SK-N-SH treated with all-trans-retinoic acid at 6 μM for 48 hours (cell line): ENCODE measurements around the gene PLXDC2.

ENCODE experiments used
- ARNTL ChIP-seq: fragments of 450-650 bp; formaldehyde crosslinking; IDR thresholded peaks from 2 replicates; pipeline ENCODE4 v1.5.0; 2020; ENCODE audit warnings: low read depth, mild to moderate bottlenecking, moderate library complexity, borderline replicate concordance
- GLIS3 ChIP-seq: fragments of 250-450 bp; sonication (Bioruptor Pico); IDR thresholded peaks from 2 replicates; pipeline ENCODE4 v1.5.0; 2020; ENCODE audit warnings: mild to moderate bottlenecking, moderate library complexity
- OSR1 ChIP-seq: fragments of 250-450 bp; sonication (Bioruptor Pico); IDR thresholded peaks from 2 replicates; pipeline ENCODE4 v1.8.0; 2022; ENCODE audit warnings: moderate library complexity, mild to moderate bottlenecking, inconsistent platforms
- SNAI2 ChIP-seq: fragments of 250-450 bp; sonication (Bioruptor Pico); IDR thresholded peaks from 2 replicates; pipeline ENCODE4 v1.5.0; 2020; ENCODE audit warnings: mild to moderate bottlenecking, moderate library complexity
- TCF4 ChIP-seq: fragments of 250-450 bp; sonication (Bioruptor Pico); IDR thresholded peaks from 2 replicates; pipeline ENCODE4 v1.8.0; 2021; ENCODE audit warnings: mild to moderate bottlenecking, moderate library complexity, borderline replicate concordance
- ZFP3 ChIP-seq: fragments of 250-450 bp; sonication (Bioruptor Pico); IDR thresholded peaks from 2 replicates; pipeline ENCODE4 v1.5.0; 2020; ENCODE audit warnings: mild to moderate bottlenecking, moderate library complexity
- ZFP30 ChIP-seq: fragments of 450-650 bp; formaldehyde crosslinking; IDR thresholded peaks from 2 replicates; pipeline ENCODE4 v1.5.0; 2022; ENCODE audit warnings: mild to moderate bottlenecking, moderate library complexity
- ZNF8 ChIP-seq: fragments of 450-650 bp; formaldehyde crosslinking; IDR thresholded peaks from 2 replicates; pipeline ENCODE4 v1.5.0; 2020; ENCODE audit warnings: mild to moderate bottlenecking, moderate library complexity
- TF ChIP-seq, protein P1 (sequence below): fragments of 250-450 bp; sonication (Bioruptor Pico); IDR thresholded peaks from 2 replicates; pipeline ENCODE4 v1.5.1; 2021; ENCODE audit warnings: mild to moderate bottlenecking, moderate library complexity
- TF ChIP-seq, protein P2 (sequence below): fragments of 250-450 bp; sonication (Bioruptor Pico); IDR thresholded peaks from 2 replicates; pipeline ENCODE4 v1.8.0; 2020; ENCODE audit warnings: mild to moderate bottlenecking, moderate library complexity, borderline replicate concordance
- TF ChIP-seq, protein P3 (sequence below): fragments of 250-450 bp; sonication (Bioruptor Pico); IDR thresholded peaks from 2 replicates; pipeline ENCODE4 v1.8.0; 2021; ENCODE audit warnings: low read depth, mild to moderate bottlenecking, moderate library complexity, borderline replicate concordance
- TF ChIP-seq, protein P4 (sequence below): fragments of 250-450 bp; sonication (Bioruptor Pico); IDR thresholded peaks from 2 replicates; pipeline ENCODE4 v1.5.1; 2020; ENCODE audit warnings: low read depth, mild to moderate bottlenecking, moderate library complexity

DNA sequence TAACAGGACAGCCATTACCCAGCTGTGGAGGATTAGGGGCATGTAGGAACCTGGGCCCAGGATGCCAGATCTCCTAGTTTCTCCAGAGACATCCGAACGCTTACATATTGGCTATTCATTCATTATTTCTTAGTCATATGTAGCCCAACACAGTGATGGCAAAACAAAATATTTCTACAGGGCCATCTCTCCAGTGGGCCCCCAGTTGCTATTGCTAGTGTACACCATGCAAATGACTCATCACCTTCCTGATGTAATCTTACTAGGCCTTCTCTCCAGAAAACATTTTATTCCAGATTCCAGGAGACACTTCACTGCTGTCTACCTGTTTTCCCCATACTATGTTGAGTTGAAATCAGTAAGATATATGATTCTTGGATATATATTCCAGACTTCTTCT is 201.7 kb downstream of the PLXDC2 start:
- TF ChIP-seq, protein P1, sequence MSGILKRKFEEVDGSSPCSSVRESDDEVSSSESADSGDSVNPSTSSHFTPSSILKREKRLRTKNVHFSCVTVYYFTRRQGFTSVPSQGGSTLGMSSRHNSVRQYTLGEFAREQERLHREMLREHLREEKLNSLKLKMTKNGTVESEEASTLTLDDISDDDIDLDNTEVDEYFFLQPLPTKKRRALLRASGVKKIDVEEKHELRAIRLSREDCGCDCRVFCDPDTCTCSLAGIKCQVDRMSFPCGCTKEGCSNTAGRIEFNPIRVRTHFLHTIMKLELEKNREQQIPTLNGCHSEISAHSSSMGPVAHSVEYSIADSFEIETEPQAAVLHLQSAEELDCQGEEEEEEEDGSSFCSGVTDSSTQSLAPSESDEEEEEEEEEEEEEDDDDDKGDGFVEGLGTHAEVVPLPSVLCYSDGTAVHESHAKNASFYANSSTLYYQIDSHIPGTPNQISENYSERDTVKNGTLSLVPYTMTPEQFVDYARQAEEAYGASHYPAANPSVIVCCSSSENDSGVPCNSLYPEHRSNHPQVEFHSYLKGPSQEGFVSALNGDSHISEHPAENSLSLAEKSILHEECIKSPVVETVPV, result no peak
- TF ChIP-seq ARNTL (CRISPR knock-in tag), result no peak
- TF ChIP-seq, protein P2, sequence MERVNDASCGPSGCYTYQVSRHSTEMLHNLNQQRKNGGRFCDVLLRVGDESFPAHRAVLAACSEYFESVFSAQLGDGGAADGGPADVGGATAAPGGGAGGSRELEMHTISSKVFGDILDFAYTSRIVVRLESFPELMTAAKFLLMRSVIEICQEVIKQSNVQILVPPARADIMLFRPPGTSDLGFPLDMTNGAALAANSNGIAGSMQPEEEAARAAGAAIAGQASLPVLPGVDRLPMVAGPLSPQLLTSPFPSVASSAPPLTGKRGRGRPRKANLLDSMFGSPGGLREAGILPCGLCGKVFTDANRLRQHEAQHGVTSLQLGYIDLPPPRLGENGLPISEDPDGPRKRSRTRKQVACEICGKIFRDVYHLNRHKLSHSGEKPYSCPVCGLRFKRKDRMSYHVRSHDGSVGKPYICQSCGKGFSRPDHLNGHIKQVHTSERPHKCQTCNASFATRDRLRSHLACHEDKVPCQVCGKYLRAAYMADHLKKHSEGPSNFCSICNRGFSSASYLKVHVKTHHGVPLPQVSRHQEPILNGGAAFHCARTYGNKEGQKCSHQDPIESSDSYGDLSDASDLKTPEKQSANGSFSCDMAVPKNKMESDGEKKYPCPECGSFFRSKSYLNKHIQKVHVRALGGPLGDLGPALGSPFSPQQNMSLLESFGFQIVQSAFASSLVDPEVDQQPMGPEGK (CRISPR knock-in tag), result no peak
- TF ChIP-seq, protein P3, sequence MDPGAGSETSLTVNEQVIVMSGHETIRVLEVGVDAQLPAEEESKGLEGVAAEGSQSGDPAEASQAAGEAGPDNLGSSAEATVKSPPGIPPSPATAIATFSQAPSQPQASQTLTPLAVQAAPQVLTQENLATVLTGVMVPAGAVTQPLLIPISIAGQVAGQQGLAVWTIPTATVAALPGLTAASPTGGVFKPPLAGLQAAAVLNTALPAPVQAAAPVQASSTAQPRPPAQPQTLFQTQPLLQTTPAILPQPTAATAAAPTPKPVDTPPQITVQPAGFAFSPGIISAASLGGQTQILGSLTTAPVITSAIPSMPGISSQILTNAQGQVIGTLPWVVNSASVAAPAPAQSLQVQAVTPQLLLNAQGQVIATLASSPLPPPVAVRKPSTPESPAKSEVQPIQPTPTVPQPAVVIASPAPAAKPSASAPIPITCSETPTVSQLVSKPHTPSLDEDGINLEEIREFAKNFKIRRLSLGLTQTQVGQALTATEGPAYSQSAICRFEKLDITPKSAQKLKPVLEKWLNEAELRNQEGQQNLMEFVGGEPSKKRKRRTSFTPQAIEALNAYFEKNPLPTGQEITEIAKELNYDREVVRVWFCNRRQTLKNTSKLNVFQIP (CRISPR knock-in tag), result no peak
- TF ChIP-seq ZFP30 (CRISPR knock-in tag), result no peak
- TF ChIP-seq SNAI2 (CRISPR knock-in tag), result no peak
- TF ChIP-seq, protein P4, sequence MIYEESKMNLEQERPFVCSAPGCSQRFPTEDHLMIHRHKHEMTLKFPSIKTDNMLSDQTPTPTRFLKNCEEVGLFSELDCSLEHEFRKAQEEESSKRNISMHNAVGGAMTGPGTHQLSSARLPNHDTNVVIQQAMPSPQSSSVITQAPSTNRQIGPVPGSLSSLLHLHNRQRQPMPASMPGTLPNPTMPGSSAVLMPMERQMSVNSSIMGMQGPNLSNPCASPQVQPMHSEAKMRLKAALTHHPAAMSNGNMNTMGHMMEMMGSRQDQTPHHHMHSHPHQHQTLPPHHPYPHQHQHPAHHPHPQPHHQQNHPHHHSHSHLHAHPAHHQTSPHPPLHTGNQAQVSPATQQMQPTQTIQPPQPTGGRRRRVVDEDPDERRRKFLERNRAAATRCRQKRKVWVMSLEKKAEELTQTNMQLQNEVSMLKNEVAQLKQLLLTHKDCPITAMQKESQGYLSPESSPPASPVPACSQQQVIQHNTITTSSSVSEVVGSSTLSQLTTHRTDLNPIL (CRISPR knock-in tag), result no peak
- no peak for TF ChIP-seq ZFP3 (CRISPR knock-in tag)
- no peak for TF ChIP-seq ZNF8
- TF ChIP-seq GLIS3 (CRISPR knock-in tag), result no peak
- TF ChIP-seq TCF4 (CRISPR knock-in tag), result no peak
- TF ChIP-seq OSR1, result no peak
